Testis (tissue), 2 donors: ENCODE results near the gene OLFM1.

Source experiments
- CTCF ChIP-seq, 3 experiments: fragments of 450-650 bp in 2 of 3; fragments of 200-600 bp in 1 of 3; sonication (generic) in 1 of 3; IDR thresholded peaks; one replicate each; pipeline ENCODE4 v1.5.1; 2016 to 2019; ENCODE audit warnings: antibody characterized with exemption in 3 of 3, mild to moderate bottlenecking in 2 of 3, moderate library complexity in 1 of 3
- POLR2A ChIP-seq: fragments of 450-650 bp; IDR thresholded peaks from one replicate; pipeline ENCODE4 v1.6.1; 2017; ENCODE audit warnings: antibody characterized with exemption, mild to moderate bottlenecking, moderate library complexity

DNA sequence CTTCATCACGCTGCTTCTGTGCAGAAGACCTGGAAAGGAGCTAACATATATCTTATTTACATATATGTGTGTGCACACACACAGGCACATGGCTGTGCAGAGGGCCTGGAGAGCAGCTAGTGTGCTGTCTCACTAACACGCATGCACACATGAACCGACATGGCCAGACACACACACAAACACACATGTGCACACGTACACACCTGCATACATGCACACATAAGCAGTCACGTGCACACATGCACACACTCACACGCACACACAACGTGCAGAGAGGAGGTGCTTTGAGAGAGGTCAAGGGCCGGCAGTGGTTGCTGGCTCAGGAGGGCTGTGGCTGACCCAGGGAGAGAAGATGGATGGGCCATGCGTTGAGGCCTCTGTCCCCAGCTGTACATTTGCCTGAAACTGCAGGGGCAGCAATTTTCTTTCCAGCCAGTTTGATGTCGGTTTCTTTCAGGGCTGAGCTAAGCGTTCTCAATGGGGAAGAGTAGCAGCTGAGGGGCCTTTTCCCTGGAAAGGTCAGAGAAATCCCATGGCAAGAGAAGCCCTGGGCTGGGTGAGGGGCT lies 66.7 kb downstream of the OLFM1 start:
- TF ChIP-seq POLR2A (no peak), CTCF (IDR thresholded peaks at IDR 0.05) (no peak)
